ENCODE results near the gene TIFAB.

DNA sequence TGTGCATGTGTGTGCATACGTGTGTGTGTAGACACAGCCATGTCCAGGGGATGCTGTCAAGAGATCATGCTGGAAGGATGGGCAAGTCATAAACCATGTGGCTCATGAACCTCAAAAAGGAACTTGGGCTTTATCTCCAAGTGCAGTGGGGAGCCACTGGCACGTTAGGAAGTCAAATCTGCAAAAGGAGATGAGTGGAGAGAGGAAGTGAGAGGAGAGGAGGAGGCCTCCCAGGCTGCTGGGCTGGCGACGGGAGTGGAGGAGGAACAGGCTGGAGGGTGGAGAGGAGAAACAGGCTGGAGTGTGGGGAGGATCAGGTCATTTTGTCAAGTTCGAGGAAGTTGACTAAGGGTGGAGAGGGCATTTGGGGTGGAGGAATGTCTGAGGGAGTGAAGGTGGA is 29.2 kb upstream of the TIFAB start:
- TF ChIP-seq ZNF274 (IDR thresholded peaks at IDR 0.05; ENCODE audit: low read depth, low read length) = no peak
- no peak for TF ChIP-seq YY1 (IDR thresholded peaks at IDR 0.05; ENCODE audit: insufficient read depth, insufficient read length)
